NCI-H187 treated with DMSO at 0.1 percent for 48 hours (cell line): Measurements from ENCODE around the gene GRAP2.

ENCODE experiments used
- DNase-seq: peaks from one replicate; lab custom pipeline; 2025; lab: John Stamatoyannopoulos, UW

The GRAP2 gene

DNA sequence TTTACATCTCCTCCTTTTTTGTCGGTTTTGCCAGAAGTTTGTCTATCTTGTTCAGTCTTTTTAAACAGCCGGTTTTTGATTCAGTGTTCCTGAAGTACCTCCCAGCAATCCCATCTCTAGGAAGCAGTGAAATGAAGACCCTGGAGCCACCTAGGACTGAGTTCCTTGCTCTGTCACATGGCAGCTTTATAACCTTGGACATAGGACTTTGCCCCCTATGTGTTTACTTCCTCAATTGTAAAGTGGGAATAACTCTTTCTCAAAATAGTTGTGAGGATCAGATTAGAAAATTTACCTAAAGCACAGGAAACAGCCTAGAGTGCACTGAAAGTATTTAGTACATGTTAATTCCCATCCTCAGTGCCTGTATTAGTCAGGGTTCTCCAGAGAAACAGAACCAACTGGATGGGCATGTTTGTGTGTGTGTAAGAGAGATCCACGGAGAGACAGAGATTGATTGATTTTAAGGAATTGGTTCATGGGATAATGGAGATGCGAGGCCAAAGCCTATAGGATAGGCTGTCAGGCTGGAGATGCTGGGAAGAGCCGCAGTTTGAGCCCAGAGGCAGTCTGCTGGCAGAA lies 113.9 kb downstream of the GRAP2 start:
- no peak for DNase-seq

DNA sequence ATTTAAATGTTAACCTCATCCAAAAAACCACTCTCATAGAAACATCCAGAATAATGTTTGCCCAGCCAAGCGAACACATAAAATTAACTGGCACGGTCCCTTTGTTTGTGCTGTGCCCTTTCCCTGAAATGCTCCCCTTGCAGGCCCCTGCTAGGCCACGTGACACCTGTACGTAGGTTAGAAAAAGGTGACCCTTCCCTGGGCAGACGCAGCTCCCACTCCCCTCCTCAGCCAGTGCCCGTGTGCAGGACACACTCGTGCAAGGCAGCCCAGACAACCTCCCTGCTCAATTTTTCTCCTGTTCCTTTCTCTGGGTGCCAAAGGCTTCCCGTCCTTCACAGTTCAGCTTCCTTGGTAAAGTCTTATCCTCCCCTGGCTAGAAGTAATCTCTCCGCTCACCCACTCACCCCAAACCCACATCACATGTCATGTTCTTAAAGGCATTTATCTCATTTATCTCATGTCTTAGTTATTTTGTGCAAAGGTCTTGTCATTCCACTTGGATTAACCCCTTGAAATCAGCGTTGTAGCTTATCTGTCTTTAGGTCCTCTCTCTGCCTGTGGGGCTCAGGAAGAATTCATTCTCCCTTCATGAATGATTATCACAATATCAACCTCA lies 114.6 kb downstream of the GRAP2 start:
- DNase-seq = no peak

DNA sequence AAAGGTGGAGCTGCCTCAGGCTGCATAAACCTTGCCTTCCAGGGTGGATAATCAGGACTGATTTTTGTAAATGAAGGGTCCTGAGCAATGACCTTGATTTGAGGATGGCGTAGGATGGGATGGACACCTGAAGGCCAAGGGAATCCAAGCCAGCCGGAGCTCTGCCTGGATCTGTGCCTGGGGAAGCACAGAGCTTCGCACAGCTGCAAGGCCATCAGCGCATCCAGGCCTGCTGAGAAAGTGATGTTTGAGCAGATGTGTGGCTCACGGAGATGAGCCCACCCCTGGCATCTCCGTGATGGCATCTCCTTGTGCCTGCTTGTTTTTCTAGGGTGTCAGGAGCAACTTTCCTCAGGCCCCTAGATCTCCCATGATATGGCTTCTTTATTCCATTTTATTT lies 117.2 kb downstream of the GRAP2 start:
- DNase-seq = no peak

DNA sequence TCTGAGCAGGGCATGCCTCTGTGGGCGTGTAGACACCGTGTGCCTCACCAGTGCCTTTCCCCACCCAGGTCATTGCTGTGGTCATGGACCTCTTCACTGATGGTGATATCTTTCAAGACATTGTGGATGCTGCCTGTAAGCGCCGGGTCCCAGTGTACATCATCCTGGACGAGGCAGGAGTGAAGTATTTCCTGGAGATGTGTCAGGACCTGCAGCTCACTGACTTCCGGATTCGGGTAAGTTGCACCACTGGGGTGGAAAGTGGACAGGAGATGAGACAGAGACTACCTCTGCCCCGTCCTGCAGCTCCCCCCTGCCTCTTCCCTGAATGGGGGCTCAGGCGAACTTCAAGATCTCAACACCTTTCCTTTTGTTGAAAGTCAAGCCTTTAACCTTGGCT lies 118.2 kb downstream of the GRAP2 start:
- DNase-seq = no peak

DNA sequence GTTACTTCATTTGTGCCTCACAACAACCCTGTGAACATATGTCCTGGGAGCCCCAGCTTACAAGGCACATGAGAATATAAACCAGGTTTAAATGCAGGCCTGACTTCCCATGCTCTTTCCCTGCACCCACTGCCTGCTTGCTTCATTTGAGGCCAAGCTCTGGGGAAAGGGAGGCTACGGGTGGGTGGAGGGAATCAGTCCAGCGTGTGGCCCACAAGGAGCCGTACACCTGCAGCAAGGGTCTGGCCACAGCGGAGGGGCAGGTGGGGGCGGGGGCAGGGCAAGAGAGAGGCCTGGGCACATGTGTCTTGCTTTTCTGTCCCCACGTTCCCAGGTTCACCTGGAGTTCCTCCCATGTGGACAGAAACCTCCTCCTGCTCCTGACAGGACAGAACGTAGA lies 120.1 kb downstream of the GRAP2 start:
- DNase-seq = no peak

DNA sequence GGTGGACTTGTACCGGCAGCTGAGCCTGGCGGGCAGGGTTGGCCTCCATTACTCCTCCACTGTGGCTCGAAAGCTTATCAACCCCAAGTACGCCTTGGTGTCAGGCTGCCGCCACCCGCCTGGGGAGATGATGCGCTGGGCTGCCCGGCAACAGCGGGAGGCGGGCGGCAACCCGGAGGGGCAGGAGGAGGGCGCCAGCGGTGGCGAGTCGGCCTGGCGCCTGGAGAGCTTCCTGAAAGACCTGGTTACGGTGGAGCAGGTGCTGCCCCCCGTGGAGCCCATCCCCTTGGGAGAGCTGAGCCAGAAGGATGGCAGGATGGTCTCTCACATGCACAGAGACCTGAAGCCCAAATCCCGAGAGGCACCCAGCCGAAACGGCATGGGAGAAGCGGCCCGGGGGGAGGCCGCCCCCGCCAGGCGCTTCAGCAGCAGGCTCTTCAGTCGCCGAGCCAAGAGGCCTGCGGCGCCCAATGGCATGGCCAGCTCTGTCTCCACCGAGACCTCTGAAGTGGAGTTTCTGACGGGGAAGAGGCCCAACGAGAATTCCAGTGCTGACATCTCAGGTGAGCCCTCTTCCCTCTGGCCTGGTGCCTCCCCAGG lies 120.6 kb downstream of the GRAP2 start:
- DNase-seq = no peak

DNA sequence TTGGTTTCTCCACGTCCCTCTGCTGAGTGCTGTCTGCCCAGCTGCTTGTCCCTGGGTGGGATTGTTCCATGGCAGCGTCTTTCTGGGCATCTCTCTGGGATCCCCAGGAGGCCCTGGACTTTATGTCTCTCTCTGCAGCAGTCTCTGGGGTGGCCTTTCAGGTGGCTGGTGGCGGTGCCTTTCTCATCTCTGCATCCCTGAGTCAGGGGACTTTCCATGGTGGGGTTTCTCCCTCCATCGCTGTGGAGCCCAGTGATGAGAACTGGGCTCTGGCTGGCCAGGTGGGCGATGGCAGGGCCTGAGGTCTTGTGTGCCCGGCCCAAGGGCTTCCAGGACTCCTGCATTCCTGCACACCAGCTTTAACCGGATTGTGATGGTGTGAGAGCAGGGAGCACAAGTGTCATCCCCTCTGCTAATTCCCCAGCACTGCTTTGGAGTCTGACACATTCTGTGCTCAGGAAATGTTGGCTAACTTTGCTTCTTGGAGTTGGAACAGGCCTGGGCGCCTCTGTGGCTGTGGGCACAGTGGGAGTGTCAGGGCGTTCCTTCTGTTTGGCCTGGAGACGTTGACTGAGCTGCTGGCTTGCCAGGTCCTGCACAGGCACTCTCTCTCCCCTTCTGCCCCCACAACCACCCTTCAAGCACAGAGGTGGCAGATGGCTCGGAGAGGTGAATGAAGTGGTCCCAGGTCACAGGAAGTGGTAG lies 121.8 kb downstream of the GRAP2 start:
- DNase-seq = no peak
